ENCODE measurements around the gene AKIRIN2.

GRCh38 chr6:87716928-87717614 lies 15.0 kb upstream of the AKIRIN2 start:
- TF ChIP-seq EZH2 (IDR thresholded peaks at IDR 0.05; ENCODE audit: borderline replicate concordance, low read depth, low read length, poor library complexity, severe bottlenecking) (no peak), CTCF (conservative IDR thresholded peaks at IDR 0.05; ENCODE audit: low read depth, low read length) (no peak)
